Measurements from ENCODE around the gene NEUROG1. TPM values are rescaled to one million over a fixed set of nuclear protein-coding genes. Genes with fewer than 3 reads are reported as not detected.

NEUROG1 gene
- total and polyA plus RNA-seq, 10 of the 15 experiments (the other 5 are each of a cell fraction or from before 2014, with no cell fraction given): not detected

DNA sequence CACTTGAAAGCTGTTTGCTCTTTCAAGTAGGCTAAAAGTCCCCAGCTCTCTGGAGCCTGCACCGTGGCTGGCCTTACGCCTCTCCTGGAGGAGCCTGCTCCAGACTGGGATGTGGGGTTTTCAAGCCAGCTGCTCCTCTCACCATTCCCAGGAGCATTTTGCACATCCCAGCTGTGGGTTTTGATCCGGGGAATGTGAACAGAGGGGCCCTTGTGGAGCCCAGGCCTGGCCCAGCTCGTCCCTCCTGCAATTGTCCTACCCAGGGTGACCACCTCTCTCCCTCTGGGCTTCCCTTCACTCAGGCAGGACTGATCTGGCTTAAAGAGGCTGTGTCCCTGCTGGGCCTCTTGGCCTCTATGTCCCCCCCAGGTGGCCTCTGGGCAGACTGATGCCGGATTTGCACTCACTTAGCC, 51.1 kb downstream of the NEUROG1 start:
- POLR2A ChIA-PET: no interaction called here
- SMC1A ChIA-PET (ENCODE audit: uncharacterized antibody, unreplicated experiment): no interaction called here
- H3K9ac ChIP-seq (ENCODE audit: control insufficient read depth, insufficient read depth, low read length): no peak overlapping the region
- no peaks in the 10 kb centered on the region for H3K79me2 ChIP-seq (ENCODE audit: control insufficient read depth, insufficient read depth, low read length)
- no peaks in the 10 kb centered on the region for H3K9me3 ChIP-seq (replicated peaks; ENCODE audit: control insufficient read depth, insufficient read depth, low read length)
- no peak overlapping the region for H3K27ac ChIP-seq (ENCODE audit: control insufficient read depth, insufficient read depth)
- in situ Hi-C loops (cut with MboI): no loop called here
- no TSS peak for BruUV-seq (replicated peaks)
- H3K36me3 ChIP-seq (ENCODE audit: control insufficient read depth in 2 of 2, insufficient read depth in 2 of 2, low read length in 1 of 2): no peaks in the 10 kb centered on the region
- H3K4me1 ChIP-seq (ENCODE audit: control insufficient read depth, insufficient read depth, low read length): no peaks in the 10 kb centered on the region
- ATAC-seq: no peak
- H3K4me3 ChIP-seq: no peak overlapping the region
- CTCF ChIA-PET: no interaction called here
- H3K27me3 ChIP-seq (replicated peaks in 1 of 2; ENCODE audit: control insufficient read depth in 2 of 2, insufficient read depth in 2 of 2, low read length in 1 of 2): peaks cover under 1 to 7% of the 10 kb centered on the region in 2 experiments; a peak in 3 of 4 replicates
- FAIRE-seq: no peak
- H4K20me1 ChIP-seq (ENCODE audit: control insufficient read depth, insufficient read depth): no peaks in the 10 kb centered on the region
- DNase-seq (ENCODE audit: low read depth, low spot score): no peak
- 16% methylated on average over 5 of the region's 5 CpGs for WGBS (ENCODE audit: insufficient coverage, insufficient replicate concordance, low lambda C conversion rate, missing lambda C conversion rate)
- RAD21 ChIA-PET (ENCODE audit: unreplicated experiment): no interaction called here
- no peak overlapping the region for H3K4me2 ChIP-seq (ENCODE audit: control insufficient read depth, insufficient read depth)
- no peak overlapping the region for H2AFZ ChIP-seq (ENCODE audit: control insufficient read depth, low read depth, low read length)
- intact Hi-C loops (cut with micrococcal nuclease; ENCODE audit: unreplicated experiment): no loop called here
- no peak for TF ChIP-seq SIX5 (IDR thresholded peaks at IDR 0.05; ENCODE audit: low read depth, low read length, severe bottlenecking)

Other genes starting within 250 kb of the NEUROG1 start
- gene MACROH2A1, start 136.7 kb downstream of the NEUROG1 start, total RNA-seq (2014; rRNA removed): 222 and 237 TPM in 2 replicates
- 187 TPM in 2 replicates for gene MACROH2A1, start 136.7 kb downstream of the NEUROG1 start, total RNA-seq (2014; rRNA removed; fragmentation: Illumina TruSeq; extraction: Trizol)
- 196 and 198 TPM in 2 replicates for gene MACROH2A1, start 136.7 kb downstream of the NEUROG1 start, total RNA-seq (2021)
- 140 and 160 TPM in 2 replicates for gene MACROH2A1, start 136.7 kb downstream of the NEUROG1 start, polyA plus RNA-seq (2011; rRNA removed)
- 185 and 227 TPM in 2 replicates for gene MACROH2A1, start 136.7 kb downstream of the NEUROG1 start, polyA plus RNA-seq (2014; fragmentation: Illumina TruSeq; extraction: Trizol)
- gene MACROH2A1, start 136.7 kb downstream of the NEUROG1 start, polyA plus RNA-seq (2014; fragmentation: Nextera tagmentation; extraction: Ambion mirVana): 10 to 100 TPM; 45.7 to 77.2 TPM
- 195 and 201 TPM in 2 replicates for gene MACROH2A1, start 136.7 kb downstream of the NEUROG1 start, polyA plus RNA-seq (2014; rRNA removed)
- 100 to 1,000 TPM; 224 to 230 TPM for gene MACROH2A1, start 136.7 kb downstream of the NEUROG1 start, polyA plus RNA-seq (2016; fragmentation: Nextera tagmentation; extraction: Ambion mirVana)
- not detected in 2 replicates for gene DCANP1, start 88.6 kb downstream of the NEUROG1 start, total RNA-seq (2014; rRNA removed)
- gene DCANP1, start 88.6 kb downstream of the NEUROG1 start, total RNA-seq (2014; rRNA removed; fragmentation: Illumina TruSeq; extraction: Trizol): not detected in 2 replicates
- not detected in 2 replicates for gene DCANP1, start 88.6 kb downstream of the NEUROG1 start, total RNA-seq (2021)
- not detected in 2 replicates for gene DCANP1, start 88.6 kb downstream of the NEUROG1 start, polyA plus RNA-seq (2011; rRNA removed)
- gene DCANP1, start 88.6 kb downstream of the NEUROG1 start, polyA plus RNA-seq (2014; fragmentation: Illumina TruSeq; extraction: Trizol): 0.01 TPM in 1 of 2 replicates, not detected in the other
- gene DCANP1, start 88.6 kb downstream of the NEUROG1 start, polyA plus RNA-seq (2014; fragmentation: Nextera tagmentation; extraction: Ambion mirVana): not detected
- not detected in 2 replicates for gene DCANP1, start 88.6 kb downstream of the NEUROG1 start, polyA plus RNA-seq (2014; rRNA removed)
- gene DCANP1, start 88.6 kb downstream of the NEUROG1 start, polyA plus RNA-seq (2016; fragmentation: Nextera tagmentation; extraction: Ambion mirVana): not detected
- not detected in 2 replicates for gene TIFAB, start 83.6 kb downstream of the NEUROG1 start, total RNA-seq (2014; rRNA removed)
- gene TIFAB, start 83.6 kb downstream of the NEUROG1 start, total RNA-seq (2014; rRNA removed; fragmentation: Illumina TruSeq; extraction: Trizol): not detected in 2 replicates
- not detected in 2 replicates for gene TIFAB, start 83.6 kb downstream of the NEUROG1 start, total RNA-seq (2021)
- gene TIFAB, start 83.6 kb downstream of the NEUROG1 start, polyA plus RNA-seq (2011; rRNA removed): not detected in 2 replicates
- not detected in 2 replicates for gene TIFAB, start 83.6 kb downstream of the NEUROG1 start, polyA plus RNA-seq (2014; fragmentation: Illumina TruSeq; extraction: Trizol)
- not detected for gene TIFAB, start 83.6 kb downstream of the NEUROG1 start, polyA plus RNA-seq (2014; fragmentation: Nextera tagmentation; extraction: Ambion mirVana)
- not detected in 2 replicates for gene TIFAB, start 83.6 kb downstream of the NEUROG1 start, polyA plus RNA-seq (2014; rRNA removed)
- not detected for gene TIFAB, start 83.6 kb downstream of the NEUROG1 start, polyA plus RNA-seq (2016; fragmentation: Nextera tagmentation; extraction: Ambion mirVana)
- gene CXCL14, start 43.0 kb upstream of the NEUROG1 start, total RNA-seq (2014; rRNA removed): not detected in 2 replicates
- gene CXCL14, start 43.0 kb upstream of the NEUROG1 start, total RNA-seq (2014; rRNA removed; fragmentation: Illumina TruSeq; extraction: Trizol): not detected in 2 replicates
- not detected in 2 replicates for gene CXCL14, start 43.0 kb upstream of the NEUROG1 start, total RNA-seq (2021)
- gene CXCL14, start 43.0 kb upstream of the NEUROG1 start, polyA plus RNA-seq (2011; rRNA removed): 0.05 and 0.09 TPM in 2 replicates
- not detected in 2 replicates for gene CXCL14, start 43.0 kb upstream of the NEUROG1 start, polyA plus RNA-seq (2014; fragmentation: Illumina TruSeq; extraction: Trizol)
- gene CXCL14, start 43.0 kb upstream of the NEUROG1 start, polyA plus RNA-seq (2014; fragmentation: Nextera tagmentation; extraction: Ambion mirVana): not detected
- not detected in 2 replicates for gene CXCL14, start 43.0 kb upstream of the NEUROG1 start, polyA plus RNA-seq (2014; rRNA removed)
- gene CXCL14, start 43.0 kb upstream of the NEUROG1 start, polyA plus RNA-seq (2016; fragmentation: Nextera tagmentation; extraction: Ambion mirVana): not detected

Data from GM12878 (cell line).